22Rv1 (cell line): ENCODE measurements around the gene RBM42.

Experiments used
- ZFX ChIP-seq: fragments of 450-650 bp; IDR thresholded peaks from 2 replicates; pipeline ENCODE4 v1.6.1; 2017; ENCODE audit warnings: antibody characterized with exemption, borderline replicate concordance
- TF ChIP-seq, protein P1 (sequence below): fragments of 450-650 bp; IDR thresholded peaks from 2 replicates; pipeline ENCODE4 v1.5.1; 2017; ENCODE audit warnings: mild to moderate bottlenecking

DNA sequence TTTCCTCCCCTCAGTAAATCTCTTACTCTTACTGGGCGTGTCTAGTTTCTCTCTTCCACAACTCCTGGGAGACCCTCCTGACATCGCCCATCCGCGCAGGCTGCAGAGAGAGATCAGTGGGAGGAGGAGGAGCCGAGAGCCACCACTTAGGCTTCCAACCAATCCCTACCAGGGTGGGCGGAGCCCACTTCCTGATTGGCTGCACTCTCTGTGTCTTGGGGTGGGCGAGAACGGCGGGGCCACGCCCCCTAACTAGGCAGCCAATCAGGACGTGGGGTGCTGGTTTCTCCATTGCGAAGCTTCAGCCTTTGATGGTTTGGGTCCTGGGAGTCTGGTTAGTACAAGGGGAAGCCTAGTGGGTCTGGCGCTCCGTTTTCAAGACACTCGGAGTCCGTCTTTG, 43.0 kb upstream of the RBM42 start, which contains the start of gene PMIS2:
- TF ChIP-seq, protein P1, sequence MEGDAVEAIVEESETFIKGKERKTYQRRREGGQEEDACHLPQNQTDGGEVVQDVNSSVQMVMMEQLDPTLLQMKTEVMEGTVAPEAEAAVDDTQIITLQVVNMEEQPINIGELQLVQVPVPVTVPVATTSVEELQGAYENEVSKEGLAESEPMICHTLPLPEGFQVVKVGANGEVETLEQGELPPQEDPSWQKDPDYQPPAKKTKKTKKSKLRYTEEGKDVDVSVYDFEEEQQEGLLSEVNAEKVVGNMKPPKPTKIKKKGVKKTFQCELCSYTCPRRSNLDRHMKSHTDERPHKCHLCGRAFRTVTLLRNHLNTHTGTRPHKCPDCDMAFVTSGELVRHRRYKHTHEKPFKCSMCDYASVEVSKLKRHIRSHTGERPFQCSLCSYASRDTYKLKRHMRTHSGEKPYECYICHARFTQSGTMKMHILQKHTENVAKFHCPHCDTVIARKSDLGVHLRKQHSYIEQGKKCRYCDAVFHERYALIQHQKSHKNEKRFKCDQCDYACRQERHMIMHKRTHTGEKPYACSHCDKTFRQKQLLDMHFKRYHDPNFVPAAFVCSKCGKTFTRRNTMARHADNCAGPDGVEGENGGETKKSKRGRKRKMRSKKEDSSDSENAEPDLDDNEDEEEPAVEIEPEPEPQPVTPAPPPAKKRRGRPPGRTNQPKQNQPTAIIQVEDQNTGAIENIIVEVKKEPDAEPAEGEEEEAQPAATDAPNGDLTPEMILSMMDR: no peak
- TF ChIP-seq ZFX: no peak
